SH-SY5Y (cell line): ENCODE measurements around the gene PLOD2.

Experiments used
- GATA2 ChIP-seq: IDR thresholded peaks from 2 replicates; pipeline ENCODE4 v1.6.1; 2011; ENCODE audit warnings: mild to moderate bottlenecking, low read depth, low read length
- GATA3 ChIP-seq: IDR thresholded peaks from 2 replicates; pipeline ENCODE4 v1.6.1; 2011; ENCODE audit warnings: low read depth, mild to moderate bottlenecking, low read length, moderate library complexity

DNA sequence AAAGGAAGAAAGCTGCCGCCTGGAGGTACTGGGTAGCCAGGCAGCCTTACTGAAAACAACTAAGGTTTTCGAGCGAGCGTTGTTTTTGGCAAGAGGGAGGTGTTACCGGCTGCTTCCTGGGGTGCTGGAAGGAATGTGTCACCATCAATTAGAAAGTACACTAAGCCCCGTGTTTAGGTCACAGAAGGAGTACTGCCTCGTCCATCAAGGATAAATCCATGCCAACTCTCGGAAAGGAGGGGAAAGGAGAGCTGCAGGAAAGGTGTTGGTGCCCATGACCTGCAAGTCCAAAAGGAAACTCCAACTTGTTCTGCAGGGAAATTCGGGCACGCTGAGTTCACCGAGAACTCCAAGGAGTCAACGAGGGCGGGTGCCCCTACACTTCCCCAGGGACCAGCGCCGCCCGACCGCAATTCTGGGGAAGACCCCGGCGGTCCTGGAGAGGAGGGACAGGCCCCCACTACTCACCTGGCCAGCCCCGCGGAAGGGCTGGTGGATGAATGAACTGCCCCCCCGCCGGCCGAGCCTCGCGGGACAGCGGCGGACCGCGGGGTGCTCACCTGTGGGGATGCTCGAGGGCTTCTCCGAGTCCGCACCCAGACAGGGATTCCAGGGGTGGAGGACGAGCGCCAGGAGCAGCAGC, 542 bp downstream of the PLOD2 start:
- TF ChIP-seq GATA2 (no peak), GATA3 (no peak)
